GM19099 (cell line): Measurements from ENCODE around the gene U2AF1L4.

Experiments
- POLR2A ChIP-seq: IDR thresholded peaks from 3 replicates; pipeline ENCODE4 v1.6.1; 2011; ENCODE audit warnings: low read depth; ENCODE audit not compliant: insufficient read length; ENCODE audit errors: extremely low read depth

The U2AF1L4 gene, protein sequence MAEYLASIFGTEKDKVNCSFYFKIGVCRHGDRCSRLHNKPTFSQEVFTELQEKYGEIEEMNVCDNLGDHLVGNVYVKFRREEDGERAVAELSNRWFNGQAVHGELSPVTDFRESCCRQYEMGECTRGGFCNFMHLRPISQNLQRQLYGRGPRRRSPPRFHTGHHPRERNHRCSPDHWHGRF

GRCh38 chr19:35745328-35746086 is at the start of gene U2AF1L4, which contains the start of gene PSENEN:
Gene U2AF1L4 (minus strand): TSS chr19:35745418. CDS start chr19:35745391, 27 bp downstream.
Gene PSENEN (plus strand): TSS chr19:35745651. CDS start chr19:35745931, 280 bp downstream.
- TF ChIP-seq POLR2A, result peak; percentile 65

DNA sequence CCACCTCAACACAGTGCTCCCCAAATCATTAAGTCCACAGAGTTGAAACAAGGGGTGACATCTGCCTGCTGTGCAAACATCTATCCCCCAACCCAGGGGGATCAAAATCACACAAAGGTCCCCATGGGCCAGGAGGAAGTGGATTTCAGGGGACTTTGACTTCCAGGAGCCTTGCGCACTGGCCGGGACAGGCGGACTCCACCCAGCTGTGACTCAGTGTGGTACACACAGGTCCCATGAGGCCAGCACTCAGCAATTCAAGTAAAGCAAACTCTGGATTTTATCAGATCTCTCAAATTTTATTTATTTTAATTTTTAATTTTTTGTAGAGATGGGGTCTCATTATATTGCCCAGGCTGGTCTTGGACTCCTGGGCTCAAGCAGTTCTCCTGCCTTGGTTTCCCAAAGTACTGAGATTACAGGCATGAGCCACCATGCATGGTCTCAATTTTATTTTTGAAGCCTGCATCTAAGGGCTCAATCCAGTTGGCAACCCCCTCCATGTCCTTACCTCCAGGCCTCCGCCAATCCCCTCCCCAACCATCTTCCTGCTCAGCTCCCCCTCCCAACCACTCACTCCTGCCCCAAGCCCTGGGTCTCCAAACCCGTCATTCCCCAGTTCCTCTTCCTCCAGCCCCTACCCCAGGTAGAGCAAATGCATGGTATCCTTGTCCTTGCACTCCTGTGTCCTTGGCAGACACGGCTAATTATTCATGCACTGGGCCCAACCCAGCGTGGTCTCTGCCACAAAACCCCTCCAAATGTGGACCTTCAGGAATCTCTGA is 48.4 kb upstream of the U2AF1L4 start:
- no peak for TF ChIP-seq POLR2A

- TF ChIP-seq POLR2A, result no peak
These were observed 47.7 kb upstream of the U2AF1L4 start for GRCh38 chr19:35792888-35793287.

GRCh38 chr19:35792312-35792711 is 47.1 kb upstream of the U2AF1L4 start:
- TF ChIP-seq POLR2A, result no peak

DNA sequence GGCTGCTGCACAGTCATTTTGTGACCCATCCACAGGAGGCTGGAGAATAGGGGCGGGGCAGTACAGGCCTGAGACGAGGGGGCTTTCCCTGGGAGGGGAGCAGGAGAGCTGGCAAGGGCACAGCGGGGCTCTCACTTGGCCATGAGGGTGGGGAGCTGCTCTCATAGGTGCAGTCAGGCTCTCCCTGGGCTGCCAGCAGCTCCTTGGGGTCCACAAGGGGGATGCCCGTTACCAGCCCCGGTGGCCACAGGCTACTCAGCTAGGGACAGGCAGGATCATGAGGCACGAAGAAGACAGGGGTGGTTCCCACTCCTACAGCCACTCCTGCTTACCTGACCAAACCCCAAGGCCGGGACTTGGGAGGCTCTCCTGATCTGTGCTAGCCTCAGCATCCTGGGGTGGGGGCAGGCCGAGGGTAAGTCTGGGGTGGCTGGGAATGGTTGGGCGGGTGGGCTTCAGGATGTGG is 46.6 kb upstream of the U2AF1L4 start:
- TF ChIP-seq POLR2A, result no peak

GRCh38 chr19:35790981-35791813 is 46.0 kb upstream of the U2AF1L4 start:
- no peak for TF ChIP-seq POLR2A

DNA sequence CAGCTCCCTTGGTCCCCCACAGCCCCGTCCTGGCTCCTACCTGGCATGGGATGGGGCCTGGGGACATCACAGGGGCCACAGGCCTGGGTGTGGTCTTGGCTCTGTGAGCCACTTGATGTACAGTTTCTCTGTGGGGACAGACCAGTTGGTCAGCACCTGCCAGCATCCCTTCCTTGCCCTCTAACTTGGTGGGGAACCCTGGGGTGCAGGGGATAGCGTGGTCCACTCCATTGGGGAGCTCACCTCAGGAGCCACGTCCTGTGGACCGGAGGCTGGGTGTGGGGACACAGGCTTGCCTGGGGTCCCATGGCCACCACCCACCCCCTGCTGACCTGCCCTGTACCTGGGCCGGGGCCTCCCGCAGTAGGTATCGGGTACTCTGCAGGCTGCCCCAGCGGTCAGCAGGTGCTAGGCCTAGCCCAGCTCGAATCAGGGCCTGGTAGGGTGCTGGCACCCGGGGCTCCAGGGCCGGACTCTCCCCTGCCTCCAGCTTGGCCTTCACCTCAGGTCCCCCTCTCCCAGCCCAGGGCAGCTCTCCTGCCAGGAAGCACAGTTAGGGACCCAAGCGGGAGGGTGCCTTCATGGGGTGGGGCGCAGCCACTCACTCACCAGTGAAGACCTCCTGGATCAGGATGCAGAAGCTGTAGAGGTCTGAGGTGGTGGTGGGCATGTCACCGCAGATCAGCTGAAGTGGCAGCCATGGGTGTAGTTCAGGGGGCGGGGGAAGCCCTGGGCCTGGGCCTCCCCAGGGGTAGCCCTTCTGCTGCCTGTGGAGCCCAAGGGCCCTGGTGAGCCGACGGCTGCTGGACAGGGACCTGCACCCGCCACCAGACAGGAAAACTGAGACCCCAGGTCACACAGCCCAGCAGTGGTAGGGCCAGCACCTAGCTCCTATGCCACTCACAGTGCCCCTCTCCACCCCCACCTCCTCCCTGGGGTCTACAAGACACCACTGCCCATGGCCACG is 45.0 kb upstream of the U2AF1L4 start:
- no peak for TF ChIP-seq POLR2A

GRCh38 chr19:35789195-35789977 is 44.2 kb upstream of the U2AF1L4 start:
- no peak for TF ChIP-seq POLR2A

GRCh38 chr19:35788205-35788960 is 43.2 kb upstream of the U2AF1L4 start:
- no peak for TF ChIP-seq POLR2A

GRCh38 chr19:35787227-35787799 is 42.1 kb upstream of the U2AF1L4 start:
- TF ChIP-seq POLR2A, result no peak

DNA sequence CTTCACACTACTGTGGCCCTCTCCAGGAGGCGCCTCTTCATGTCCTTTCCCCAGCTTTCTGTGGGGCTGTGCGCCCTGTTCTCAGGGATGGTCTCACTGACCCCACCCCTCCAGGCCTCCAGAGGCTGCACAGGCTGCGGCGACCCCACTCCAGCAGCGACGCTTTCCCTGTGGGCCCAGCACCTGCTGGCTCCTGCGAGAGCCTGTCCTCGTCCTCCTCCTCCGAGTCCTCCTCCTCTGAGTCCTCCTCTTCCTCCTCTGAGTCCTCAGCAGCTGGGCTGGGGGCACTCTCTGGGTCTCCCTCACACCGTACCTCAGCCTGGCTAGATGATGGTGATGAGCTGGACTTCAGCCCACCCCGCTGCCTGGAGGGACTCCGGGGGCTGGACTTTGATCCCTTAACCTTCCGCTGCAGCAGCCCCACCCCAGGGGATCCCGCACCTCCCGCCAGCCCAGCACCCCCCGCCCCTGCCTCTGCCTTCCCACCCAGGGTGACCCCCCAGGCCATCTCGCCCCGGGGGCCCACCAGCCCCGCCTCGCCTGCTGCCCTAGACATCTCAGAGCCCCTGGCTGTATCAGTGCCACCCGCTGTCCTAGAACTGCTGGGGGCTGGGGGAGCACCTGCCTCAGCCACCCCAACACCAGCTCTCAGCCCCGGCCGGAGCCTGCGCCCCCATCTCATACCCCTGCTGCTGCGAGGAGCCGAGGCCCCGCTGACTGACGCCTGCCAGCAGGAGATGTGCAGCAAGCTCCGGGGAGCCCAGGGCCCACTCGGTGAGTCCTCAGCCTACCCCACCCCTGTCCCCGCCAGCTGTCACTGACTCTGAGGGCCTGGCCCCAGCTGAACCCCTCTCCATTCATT is 41.3 kb upstream of the U2AF1L4 start:
- TF ChIP-seq POLR2A, result no peak
